Activated T-helper 17 cell treated with anti-CD3 and anti-CD28 coated beads, Interleukin-2, amount 50 U/mL, for 72 hours (primary cell): Measurements from ENCODE around the gene SLC1A5. TPM values are rescaled to one million over a fixed set of nuclear protein-coding genes. Genes with fewer than 3 reads are reported as not detected.
A peak's percentile ranks its signal among the peaks of the same experiment; 100 is the strongest.
"Not testable (repeated sequence)": the region's sequence is repeated elsewhere in the genome, so short reads cannot be mapped to it uniquely, and the experiment has no call there.

Experiments used
- ATAC-seq: fragments of 150-1000 bp; cut with Tn5 transposase; replicated peaks from 2 replicates; pipeline ENCODE4 v1.10.0; 2021; ENCODE audit warnings: mild to moderate bottlenecking, moderate library complexity
- H3K27ac Mint-ChIP-seq: one replicate; pipeline ENCODE4 v1.8.0; 2022; ENCODE audit warnings: mixed read lengths
- H3K27me3 Mint-ChIP-seq: one replicate; pipeline ENCODE4 v1.8.0; 2022; ENCODE audit warnings: mixed read lengths
- H3K36me3 Mint-ChIP-seq: one replicate; pipeline ENCODE4 v1.8.0; 2022; ENCODE audit warnings: low read depth, mild to moderate bottlenecking, mixed read lengths
- H3K4me1 Mint-ChIP-seq: one replicate; pipeline ENCODE4 v1.8.0; 2022; ENCODE audit warnings: mixed read lengths
- H3K4me3 Mint-ChIP-seq: one replicate; pipeline ENCODE4 v1.8.0; 2022; ENCODE audit warnings: mild to moderate bottlenecking, mixed read lengths
- H3K9me3 Mint-ChIP-seq: one replicate; pipeline ENCODE4 v1.8.0; 2022; ENCODE audit warnings: mixed read lengths
- total RNA-seq, 2 donors: library from RNA; stranded (reverse); gene quantifications; one replicate each; pipeline ENCODE4 v1.2.3, GENCODE V29; 2022

Gene SLC1A5
- 100 to 1,000 TPM; 119 to 221 TPM for total RNA-seq

DNA sequence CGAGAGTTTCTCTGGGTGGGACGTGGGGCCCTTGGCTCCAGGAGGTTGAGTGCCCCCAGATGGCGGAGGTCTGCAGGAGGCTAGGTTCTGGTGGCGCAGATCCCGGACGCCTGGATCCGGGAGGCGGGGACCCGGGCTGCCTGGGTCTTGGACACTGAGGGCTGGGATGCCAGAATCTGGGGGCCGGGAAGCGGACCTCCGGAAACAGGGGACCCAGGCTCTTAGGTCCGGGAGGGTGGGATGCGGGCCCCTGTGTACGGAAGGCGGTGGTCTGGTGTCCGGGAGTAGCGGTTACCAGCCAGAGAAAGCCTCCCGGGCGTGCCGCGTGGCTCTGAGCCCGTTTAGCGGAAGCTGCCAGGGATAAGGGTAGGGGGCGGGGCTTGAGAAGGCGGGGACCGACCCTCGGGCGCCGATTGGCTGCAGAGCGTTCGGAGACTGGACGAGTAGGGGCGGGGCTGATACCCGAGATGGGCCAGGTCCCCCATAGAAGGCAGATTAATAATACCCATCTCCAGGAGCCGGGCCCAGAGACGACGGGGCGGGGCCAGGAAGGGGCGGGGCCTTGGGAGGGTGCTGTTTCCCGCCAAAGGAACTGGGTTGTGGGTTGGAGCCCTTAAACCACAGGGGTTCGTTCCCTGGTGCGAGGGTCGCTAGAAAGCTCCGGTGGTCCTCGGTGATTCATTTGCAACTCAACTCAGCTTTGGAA lies at the start of gene SLC1A5:
Gene SLC1A5, minus strand, starts transcription at position 333 of the 706 bp plus-strand sequence. CDS start 629 bp downstream, outside the sequence.
- H3K4me3 Mint-ChIP-seq, result peak within 1 kb of the TSS; percentile 97
- ATAC-seq, result peak; percentile 84
- no peaks in the 10 kb centered on the region for H3K9me3 Mint-ChIP-seq
- peaks cover 40% of the 10 kb centered on the region for H3K36me3 Mint-ChIP-seq
- no peaks in the 10 kb centered on the region for H3K27me3 Mint-ChIP-seq
- peak within 1 kb of the TSS; percentile 99 for H3K27ac Mint-ChIP-seq
- peaks cover 30% of the 10 kb centered on the region for H3K4me1 Mint-ChIP-seq

DNA sequence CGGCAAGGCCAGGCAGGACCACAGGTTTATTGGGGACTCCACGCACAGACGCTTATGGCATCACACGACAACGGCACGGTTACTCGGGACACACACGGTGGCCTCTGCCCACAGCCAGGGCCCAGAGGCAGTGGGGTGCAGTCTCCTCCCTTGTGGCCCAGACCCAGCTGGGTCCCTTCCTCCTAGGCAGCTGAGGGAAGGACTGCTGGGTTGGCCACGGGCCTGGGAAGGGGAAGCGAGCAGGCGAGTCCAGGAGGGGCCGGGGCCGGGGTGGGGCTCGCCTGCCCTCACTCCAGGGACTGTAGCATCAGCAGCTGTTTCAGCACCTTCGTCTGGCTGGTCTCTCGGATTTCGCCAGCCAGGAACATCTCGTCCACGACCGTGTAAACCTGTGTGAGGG lies 49.8 kb upstream of the SLC1A5 start:
- Mint-ChIP-seq H3K4me3 (no peak overlapping the region), H3K36me3 (peaks cover 44% of the 10 kb centered on the region), H3K4me1 (no peaks in the 10 kb centered on the region), H3K27me3 (no peaks in the 10 kb centered on the region), H3K27ac (no peak overlapping the region), H3K9me3 (no peaks in the 10 kb centered on the region)
- no peak for ATAC-seq

DNA sequence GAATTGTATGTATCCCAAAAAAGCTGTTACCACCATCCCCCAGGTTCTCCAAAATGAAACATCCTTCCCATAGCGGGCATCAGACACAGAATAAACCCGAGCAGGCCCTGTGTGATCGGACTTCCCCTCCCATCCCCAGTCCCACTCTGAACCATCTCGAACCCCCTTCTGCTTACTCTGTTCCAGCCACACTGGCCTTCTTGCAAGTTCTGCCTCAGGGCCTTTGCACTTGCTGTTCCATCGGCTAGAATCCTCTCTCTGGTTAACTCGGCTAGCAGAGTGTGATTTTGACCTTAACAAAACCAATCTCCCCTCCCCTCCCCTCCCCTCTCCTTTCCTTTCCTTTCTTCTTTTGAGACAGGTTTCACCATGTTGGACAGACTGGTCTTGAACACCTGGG lies 46.6 kb upstream of the SLC1A5 start:
- Mint-ChIP-seq H3K27ac (no peak overlapping the region), H3K4me1 (no peaks in the 10 kb centered on the region), H3K4me3 (no peak overlapping the region), H3K9me3 (no peaks in the 10 kb centered on the region), H3K27me3 (peaks cover 5% of the 10 kb centered on the region), H3K36me3 (peaks cover 31% of the 10 kb centered on the region)
- no peak for ATAC-seq

DNA sequence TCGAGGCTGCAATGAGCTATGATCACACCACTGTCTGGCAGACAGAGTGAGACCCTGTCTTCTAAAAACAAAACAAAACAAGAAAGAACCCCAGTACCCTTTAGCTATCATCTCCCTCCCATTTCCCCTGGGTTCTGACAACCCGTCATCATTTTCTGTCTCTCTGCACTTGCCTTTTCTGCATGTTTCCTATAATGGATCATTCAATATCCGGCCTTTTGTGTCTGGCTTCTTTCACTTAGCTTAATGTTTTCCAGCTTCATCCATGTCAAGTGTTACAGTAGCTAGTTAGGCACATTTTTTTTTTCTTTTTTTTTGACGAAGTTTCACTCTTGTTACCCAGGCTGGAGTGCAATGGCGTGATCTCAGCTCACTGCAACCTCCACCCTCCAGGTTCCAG lies 45.7 kb upstream of the SLC1A5 start:
- peaks cover 23% of the 10 kb centered on the region for H3K36me3 Mint-ChIP-seq
- peaks cover 3% of the 10 kb centered on the region for H3K4me1 Mint-ChIP-seq
- no peak for ATAC-seq
- H3K9me3 Mint-ChIP-seq, result no peaks in the 10 kb centered on the region
- no peak overlapping the region for H3K27ac Mint-ChIP-seq
- peaks cover 5% of the 10 kb centered on the region for H3K27me3 Mint-ChIP-seq
- H3K4me3 Mint-ChIP-seq, result no peak overlapping the region

DNA sequence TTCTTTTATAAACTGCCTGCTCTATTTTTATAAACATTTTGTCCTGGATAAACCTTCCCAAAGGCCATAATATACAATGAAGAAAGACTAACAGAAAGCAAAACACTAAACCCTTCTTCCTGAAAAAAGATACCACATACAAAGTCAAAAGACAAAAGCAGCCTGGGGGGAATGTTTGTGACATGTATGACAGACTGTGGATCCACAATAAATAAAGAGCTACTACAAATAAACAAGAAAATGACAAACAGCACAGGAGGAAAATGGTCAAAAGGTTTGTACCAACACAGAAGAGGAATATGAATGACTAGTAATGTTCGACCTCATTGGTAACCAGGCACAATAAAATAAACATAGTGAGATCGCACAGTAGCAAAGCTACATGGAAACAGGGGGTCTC lies 42.5 kb upstream of the SLC1A5 start:
- Mint-ChIP-seq H3K4me3 (no peak overlapping the region), H3K4me1 (peaks cover 5% of the 10 kb centered on the region), H3K36me3 (no peaks in the 10 kb centered on the region), H3K27me3 (peaks cover 5% of the 10 kb centered on the region), H3K9me3 (no peaks in the 10 kb centered on the region), H3K27ac (no peak overlapping the region)
- no peak for ATAC-seq

DNA sequence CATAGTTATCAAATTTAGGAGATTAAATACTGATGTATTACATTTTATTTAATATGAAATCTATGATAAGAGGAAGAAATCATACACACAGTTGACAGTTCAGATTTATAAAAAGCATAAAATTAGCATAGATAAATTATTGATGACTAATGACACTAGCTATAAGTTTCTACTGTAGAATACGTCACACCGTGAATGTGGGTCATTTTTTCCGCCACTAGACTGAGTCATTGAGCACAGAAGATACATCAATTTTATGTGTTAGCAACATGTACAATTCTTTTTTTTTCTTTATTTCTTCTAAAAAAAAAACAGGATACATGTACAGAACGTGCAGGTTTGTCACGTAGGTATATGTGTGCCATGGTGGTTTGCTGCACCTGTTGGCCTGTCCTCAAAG lies 40.1 kb upstream of the SLC1A5 start:
- H3K36me3 Mint-ChIP-seq, result no peaks in the 10 kb centered on the region
- H3K4me3 Mint-ChIP-seq, result no peak overlapping the region
- peak overlapping the region; percentile 15 for H3K27ac Mint-ChIP-seq
- H3K4me1 Mint-ChIP-seq, result peaks cover 5% of the 10 kb centered on the region
- H3K9me3 Mint-ChIP-seq, result no peaks in the 10 kb centered on the region
- peaks cover 5% of the 10 kb centered on the region for H3K27me3 Mint-ChIP-seq
- ATAC-seq, result peak; percentile 88

DNA sequence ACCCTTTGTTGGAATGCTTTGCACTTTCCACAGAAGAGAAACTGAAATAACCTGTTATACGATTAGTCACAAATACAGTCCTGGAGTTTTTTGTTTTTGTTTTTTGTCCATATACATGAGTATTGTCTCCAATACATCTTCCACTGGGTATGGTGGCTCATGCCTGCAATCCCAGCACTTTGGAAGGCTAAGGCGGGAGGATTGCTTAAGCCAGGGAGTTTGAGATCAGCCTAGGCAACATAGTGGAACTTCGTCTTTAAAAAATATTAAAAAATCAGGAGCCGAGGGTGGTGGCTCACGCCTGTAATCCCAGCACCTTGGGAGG lies 37.3 kb upstream of the SLC1A5 start:
- no peaks in the 10 kb centered on the region for H3K36me3 Mint-ChIP-seq
- peaks cover 9% of the 10 kb centered on the region for H3K4me1 Mint-ChIP-seq
- H3K9me3 Mint-ChIP-seq, result no peaks in the 10 kb centered on the region
- H3K27me3 Mint-ChIP-seq, result peaks cover under 1% of the 10 kb centered on the region
- no peak overlapping the region for H3K4me3 Mint-ChIP-seq
- H3K27ac Mint-ChIP-seq, result peak overlapping the region; percentile 71
- ATAC-seq, result no peak

DNA sequence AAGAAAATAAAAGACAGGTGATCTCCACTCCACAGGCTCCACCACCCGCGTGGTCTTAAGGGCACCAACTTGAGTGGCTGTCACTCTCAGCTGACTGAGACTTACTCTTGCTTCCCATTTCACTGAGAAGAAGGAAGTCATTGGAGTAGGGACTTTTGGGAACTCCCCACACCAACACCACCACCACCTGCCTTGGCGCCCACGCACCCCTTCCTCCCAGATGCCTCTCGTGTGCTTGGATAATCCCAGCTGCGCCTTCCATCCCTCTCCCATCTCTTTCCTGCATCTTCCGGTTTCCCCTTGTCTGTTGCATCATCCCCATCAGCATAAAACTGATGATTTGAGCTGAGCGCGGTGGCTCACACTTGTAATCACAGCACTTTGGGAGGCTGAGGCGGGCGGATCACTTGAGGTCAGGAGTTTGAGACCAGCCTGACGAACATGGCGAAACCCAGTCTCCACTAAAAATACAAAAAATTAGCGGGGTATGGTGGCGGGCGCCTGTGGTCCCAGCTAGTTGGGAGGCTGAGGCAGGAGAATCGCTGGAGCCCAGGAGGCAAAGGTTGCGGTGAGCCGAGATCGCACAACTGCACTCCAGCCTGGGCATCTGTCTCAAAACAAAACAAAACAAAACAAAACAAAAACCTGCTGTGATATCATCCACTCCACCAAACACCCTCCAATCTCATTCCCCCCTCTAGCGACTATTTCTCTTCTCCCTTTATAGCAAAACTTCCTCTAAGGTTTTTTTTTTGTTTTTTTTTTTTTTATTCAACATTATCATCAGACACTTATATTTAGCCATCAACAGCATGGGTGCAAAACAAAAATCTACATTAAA lies 36.7 kb upstream of the SLC1A5 start:
- H3K27ac Mint-ChIP-seq, result peak overlapping the region; percentile 71
- no peak for ATAC-seq
- no peak overlapping the region for H3K4me3 Mint-ChIP-seq

DNA sequence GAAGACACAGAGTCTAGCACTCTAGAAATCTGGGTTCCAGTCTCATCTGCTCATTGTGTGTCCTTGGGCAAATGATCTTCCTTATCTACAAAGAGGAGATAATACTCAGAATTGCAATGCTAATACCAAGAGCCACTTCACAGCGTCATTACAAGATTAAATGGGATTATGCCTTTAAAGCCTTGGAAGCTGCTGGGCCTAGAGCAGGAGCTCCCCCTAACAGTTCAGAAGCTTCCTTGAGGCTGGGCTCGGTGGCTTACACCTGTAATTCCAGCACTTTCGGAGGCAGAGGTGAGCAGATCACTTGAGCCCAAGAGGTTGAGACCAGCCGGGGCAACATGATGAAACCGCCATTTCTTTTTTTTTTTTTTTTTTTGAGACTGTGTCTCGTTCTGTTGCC lies 34.7 kb upstream of the SLC1A5 start:
- Mint-ChIP-seq H3K27ac (no peak overlapping the region), H3K36me3 (no peaks in the 10 kb centered on the region), H3K4me3 (no peak overlapping the region), H3K27me3 (no peaks in the 10 kb centered on the region), H3K4me1 (peaks cover 14% of the 10 kb centered on the region), H3K9me3 (no peaks in the 10 kb centered on the region)
- no peak for ATAC-seq

More for the DNA sequence above, 36.7 kb upstream of the SLC1A5 start:
- no peaks in the 10 kb centered on the region for H3K36me3 Mint-ChIP-seq
- no peaks in the 10 kb centered on the region for H3K27me3 Mint-ChIP-seq
- no peaks in the 10 kb centered on the region for H3K9me3 Mint-ChIP-seq
- H3K4me1 Mint-ChIP-seq, result peaks cover 14% of the 10 kb centered on the region

DNA sequence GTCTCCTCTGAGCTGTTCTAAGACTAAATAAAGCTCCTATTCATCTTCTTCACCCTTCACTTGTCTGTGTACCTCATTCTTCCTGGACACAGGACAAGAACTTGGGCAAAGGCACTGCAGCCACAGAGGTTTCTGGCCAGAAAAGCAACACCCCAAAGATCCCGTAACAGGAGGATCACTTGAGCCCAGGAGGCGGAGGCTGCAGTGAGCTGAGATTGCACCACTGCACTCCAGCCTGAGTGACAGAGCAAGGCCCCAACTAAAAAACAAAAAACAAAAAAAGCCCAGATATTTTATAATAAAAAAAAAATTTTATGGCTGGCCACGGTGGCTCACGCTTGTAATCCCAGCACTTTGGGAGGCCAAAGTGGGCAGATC lies 34.0 kb upstream of the SLC1A5 start:
- not testable (repeated sequence) for ATAC-seq, H3K36me3 Mint-ChIP-seq, H3K27me3 Mint-ChIP-seq, H3K9me3 Mint-ChIP-seq
- H3K4me3 Mint-ChIP-seq, result peak overlapping the region; percentile 39
- peaks cover 14% of the 10 kb centered on the region for H3K4me1 Mint-ChIP-seq
- H3K27ac Mint-ChIP-seq, result peak overlapping the region; percentile 33

DNA sequence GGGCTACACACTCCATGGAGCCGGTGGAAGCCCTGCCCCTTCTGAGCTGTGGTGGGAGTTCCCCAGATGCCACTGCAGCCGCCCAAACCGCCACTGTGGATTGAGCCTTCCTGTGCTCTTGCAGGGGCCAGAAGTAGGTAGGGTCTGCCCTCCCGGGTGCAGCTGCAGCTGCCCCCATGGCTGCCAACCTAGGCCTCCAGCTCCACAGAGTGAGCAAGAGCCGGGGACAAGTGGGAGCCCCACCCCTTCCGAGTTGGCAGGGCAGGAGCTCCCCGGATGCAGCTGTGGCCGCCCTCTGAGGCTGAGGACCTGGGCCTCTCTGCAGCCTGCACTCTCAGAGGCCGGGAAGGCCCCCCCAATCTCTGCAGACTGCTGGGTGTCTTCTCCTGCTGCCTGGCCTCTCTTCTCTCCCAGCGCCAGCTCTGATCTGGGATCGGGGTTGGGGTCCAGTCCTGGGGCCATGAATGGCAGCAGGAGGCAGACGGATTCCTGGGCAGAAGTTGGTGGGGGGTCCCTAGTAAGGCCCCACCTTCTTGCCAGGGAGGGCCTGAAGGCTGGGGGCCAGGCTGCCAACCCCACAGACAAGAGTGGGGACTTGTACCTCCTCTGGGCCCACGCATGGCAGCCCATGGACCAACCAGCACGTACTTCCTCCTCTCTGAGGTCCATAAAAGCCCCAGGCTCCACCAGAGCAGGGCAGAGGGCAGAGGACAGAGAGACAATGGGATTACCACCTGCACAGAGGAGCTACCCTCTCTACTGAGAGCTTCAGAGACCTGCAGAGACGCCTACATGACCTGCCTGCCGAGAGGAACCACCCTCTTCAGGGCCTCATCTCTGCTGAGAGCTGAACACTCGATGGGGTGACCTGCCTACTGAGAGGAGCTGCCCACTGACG lies 33.4 kb upstream of the SLC1A5 start:
- H3K4me1 Mint-ChIP-seq, result peaks cover 14% of the 10 kb centered on the region
- ATAC-seq, result peak; percentile 78
- no peaks in the 10 kb centered on the region for H3K27me3 Mint-ChIP-seq
- no peaks in the 10 kb centered on the region for H3K9me3 Mint-ChIP-seq
- H3K4me3 Mint-ChIP-seq, result peak overlapping the region; percentile 45
- H3K27ac Mint-ChIP-seq, result peak overlapping the region; percentile 33
- H3K36me3 Mint-ChIP-seq, result no peaks in the 10 kb centered on the region

DNA sequence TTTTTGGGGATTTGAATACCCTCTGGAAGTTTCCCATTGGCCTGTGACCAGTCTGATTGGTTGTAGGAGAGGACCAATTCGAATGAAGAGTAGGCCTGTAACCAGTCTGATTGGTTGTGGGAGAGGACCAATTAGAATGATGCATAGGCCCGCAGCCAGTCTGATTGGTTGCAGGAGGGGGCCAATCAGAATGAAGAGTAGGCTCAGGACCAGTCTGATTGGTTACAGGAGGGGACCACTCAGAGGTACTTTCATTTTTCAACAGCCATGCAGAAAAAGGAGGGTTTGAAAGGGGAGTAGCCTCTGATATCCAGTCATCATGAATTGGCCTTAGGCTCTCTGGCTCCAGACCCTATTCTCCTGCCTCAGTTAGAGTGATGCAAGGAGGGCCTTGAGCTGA lies 30.4 kb upstream of the SLC1A5 start:
- no peak overlapping the region for H3K27ac Mint-ChIP-seq

DNA sequence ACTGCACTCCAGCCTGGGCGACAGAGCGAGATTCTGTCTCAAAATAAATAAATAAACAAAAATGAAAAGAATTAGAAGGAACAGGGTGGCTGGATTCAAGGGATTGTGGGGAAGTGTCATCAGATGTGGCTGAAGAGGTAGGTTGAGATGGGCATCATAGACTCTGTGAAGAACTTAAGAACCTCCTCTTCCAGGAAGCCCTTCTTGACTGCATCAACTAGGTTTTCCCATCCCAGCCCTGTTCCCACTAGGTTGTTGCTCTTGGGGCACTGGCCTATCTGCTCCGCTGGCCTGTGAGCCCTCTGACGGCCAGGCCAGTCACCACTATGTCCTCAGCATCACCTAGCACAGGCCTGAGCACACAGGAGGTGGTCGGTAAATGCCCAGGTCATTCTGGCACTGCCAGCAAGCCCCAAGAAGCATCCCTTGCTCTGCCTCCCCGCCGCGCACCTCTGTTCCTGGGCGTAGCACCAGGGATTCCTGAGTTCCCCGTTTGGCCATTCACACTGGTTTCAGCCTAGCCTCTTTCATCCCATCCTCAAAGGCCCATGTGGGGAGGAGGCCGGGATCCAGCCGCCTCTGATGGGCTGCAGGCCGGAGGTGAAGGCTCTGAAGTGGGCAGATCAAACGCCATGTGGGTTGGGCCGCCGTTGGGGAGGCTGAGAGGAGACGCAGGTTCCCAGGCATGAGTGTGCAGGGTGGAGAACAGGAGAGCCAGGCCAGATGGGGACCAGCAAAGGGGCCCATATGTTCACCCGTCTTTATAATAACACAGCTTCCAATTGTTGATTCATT lies 27.6 kb upstream of the SLC1A5 start:
- peaks cover 4% of the 10 kb centered on the region for H3K27me3 Mint-ChIP-seq
- H3K4me1 Mint-ChIP-seq, result peaks cover 13% of the 10 kb centered on the region
- H3K36me3 Mint-ChIP-seq, result no peaks in the 10 kb centered on the region
- no peak for ATAC-seq
- no peaks in the 10 kb centered on the region for H3K9me3 Mint-ChIP-seq
- no peak overlapping the region for H3K27ac Mint-ChIP-seq
- no peak overlapping the region for H3K4me3 Mint-ChIP-seq

More for the DNA sequence above, 30.4 kb upstream of the SLC1A5 start:
- Mint-ChIP-seq H3K27me3 (peaks cover 1% of the 10 kb centered on the region), H3K4me3 (peak overlapping the region; percentile 40), H3K4me1 (peaks cover 14% of the 10 kb centered on the region), H3K36me3 (no peaks in the 10 kb centered on the region), H3K9me3 (no peaks in the 10 kb centered on the region)
- peak; percentile 75 for ATAC-seq
